Measurements from ENCODE around the gene GEMIN2.
A peak's percentile ranks its signal among the peaks of the same experiment; 100 is the strongest.
"Not testable (repeated sequence)": the region's sequence is repeated elsewhere in the genome, so short reads cannot be mapped to it uniquely, and the experiment has no call there.

Gene GEMIN2

GRCh38 chr14:39114073-39114838 lies at the start of gene GEMIN2:
Gene GEMIN2, plus strand, starts transcription at chr14:39114323. Its CDS starts 16 bp downstream, at chr14:39114339.
- DNase-seq: peak; percentile 95 to 97

- not testable (repeated sequence) for DNase-seq
Measured at GRCh38 chr14:39069169-39069805, 44.8 kb upstream of the GEMIN2 start.

- no peak for DNase-seq
Measured at GRCh38 chr14:39069923-39070322, 44.2 kb upstream of the GEMIN2 start.

- DNase-seq: no peak
Measured at GRCh38 chr14:39071096-39071495, 43.0 kb upstream of the GEMIN2 start.

GRCh38 chr14:39080886-39081285 lies 33.2 kb upstream of the GEMIN2 start:
- no peak for DNase-seq

DNA sequence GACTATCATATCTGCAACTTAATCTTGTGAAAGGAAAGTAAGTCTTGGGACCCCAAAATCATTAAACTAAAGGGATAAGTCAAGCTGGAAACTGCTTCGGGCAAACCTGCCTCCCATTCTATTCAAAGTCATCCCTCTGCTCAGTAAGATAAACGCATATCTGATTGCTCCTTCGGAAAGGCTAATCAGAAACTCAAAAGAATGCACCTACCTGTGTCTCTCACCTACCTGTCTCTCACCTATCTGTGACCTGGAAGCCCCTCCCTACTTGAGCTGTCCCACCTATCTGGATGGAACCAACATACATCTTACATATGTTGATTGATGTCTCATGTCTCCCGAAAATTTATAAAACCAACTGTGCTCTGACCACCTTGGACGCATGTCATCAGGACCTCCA lies 31.0 kb upstream of the GEMIN2 start:
- no peak for DNase-seq

DNA sequence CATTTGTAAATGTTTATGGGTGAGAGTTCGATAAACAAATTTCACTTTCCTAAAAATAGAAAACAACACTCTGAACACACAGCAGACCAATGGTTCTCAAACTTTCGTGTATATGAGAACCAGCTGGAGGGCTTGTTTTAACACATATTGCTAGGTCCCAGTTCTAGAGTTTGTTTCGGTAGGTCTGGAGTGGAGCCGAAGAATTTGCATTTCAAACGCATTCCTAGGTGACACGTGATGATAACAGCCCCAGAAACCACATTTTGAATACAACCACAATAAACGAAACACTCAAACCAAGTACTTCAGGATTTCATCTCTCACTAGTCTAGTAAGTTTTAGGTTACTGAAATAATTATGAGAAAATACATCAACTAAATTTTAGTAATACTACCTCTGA lies 28.2 kb upstream of the GEMIN2 start:
- DNase-seq: no peak

DNA sequence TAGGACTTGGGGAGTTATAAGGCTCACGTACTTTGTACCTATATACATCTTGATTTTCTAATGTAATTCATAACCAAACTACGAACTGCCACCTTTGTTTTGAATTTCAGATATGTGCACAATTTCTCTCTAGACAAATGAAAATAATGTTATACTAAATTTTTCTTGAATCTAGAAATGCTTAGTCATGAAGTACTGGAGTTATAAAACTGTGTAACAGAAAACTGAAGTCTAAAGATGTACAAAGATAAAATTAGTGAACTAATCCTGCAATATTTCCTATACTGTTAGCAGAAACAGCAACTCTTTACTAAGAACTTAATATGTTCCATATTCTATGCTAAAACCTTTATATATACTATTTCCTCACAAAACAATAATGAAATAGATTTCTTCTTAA lies 26.6 kb upstream of the GEMIN2 start:
- DNase-seq: no peak

DNA sequence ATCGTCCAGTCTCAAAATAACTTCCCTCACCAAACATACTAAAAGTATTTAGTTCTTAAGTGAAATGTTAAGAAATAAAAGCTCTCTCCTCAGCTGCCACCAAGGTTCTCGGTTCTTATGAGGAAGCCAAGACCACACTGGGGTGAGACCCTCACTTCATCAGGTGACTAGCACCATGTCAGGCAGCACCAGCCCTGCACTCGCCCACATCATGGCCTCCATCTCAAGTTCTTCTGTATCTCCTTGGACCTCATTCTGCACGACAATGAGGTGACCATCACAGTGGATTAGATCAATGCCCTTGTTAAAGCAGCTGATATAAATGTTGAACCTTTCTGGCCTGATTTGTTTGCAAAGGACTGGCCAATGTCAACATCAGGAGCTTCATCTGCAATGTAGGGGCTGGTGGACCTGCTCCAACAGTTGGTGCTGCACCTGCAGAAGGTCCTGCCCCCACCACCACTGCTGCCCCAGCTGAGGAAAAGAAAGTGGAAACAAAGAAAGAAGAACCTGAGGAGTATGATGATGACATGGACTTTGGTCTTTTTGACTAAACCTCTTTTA lies 23.5 kb upstream of the GEMIN2 start:
- no peak for DNase-seq

DNA sequence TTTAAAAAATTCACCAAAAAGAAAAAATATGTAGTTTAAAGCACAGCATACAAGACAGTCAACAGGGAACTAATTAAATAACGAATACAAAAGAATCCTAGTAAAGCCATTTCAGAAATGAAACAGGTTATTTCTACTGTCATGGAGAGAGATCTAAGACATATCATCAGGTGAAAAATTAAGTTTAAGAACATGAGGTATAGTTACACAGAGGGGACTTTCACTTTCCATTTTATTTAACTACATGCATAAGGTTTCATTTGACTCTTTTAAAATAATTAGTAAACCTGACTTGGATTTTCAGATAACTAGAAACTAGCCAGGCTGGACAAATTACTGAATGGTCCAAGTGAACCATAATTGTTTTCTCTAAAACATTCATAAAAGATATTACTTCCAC lies 22.4 kb upstream of the GEMIN2 start:
- DNase-seq: no peak

- DNase-seq: no peak
Measured at GRCh38 chr14:39094515-39094914, 19.6 kb upstream of the GEMIN2 start.

- peak in 1 of 2 donors; percentile 26 for DNase-seq
Measured at GRCh38 chr14:39097159-39097558, 17.0 kb upstream of the GEMIN2 start.

DNA sequence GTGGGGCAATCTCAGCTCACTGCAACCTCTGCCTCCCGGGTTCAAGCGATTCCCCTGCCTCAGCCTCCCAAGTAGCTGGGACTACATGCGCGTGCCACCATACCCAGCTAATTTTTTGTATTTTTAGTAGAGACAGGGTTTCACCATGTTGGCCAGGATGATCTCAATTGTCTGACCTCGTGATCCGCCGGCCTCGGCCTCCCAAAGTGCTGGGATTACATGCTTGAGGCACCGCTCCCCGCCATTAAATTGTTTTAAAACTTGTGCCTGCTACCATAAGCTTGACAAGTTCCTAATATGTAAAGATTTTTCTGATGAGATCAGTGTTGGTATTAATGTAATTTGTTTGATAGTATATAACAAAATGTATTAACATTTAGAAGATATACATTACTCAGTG lies 14.9 kb upstream of the GEMIN2 start:
- DNase-seq: not testable (repeated sequence)

- DNase-seq: no peak
Measured at GRCh38 chr14:39099748-39100147, 14.4 kb upstream of the GEMIN2 start.

- DNase-seq: peak in 1 of 2 donors; percentile 27
Measured at GRCh38 chr14:39102265-39102968, 11.7 kb upstream of the GEMIN2 start.

DNA sequence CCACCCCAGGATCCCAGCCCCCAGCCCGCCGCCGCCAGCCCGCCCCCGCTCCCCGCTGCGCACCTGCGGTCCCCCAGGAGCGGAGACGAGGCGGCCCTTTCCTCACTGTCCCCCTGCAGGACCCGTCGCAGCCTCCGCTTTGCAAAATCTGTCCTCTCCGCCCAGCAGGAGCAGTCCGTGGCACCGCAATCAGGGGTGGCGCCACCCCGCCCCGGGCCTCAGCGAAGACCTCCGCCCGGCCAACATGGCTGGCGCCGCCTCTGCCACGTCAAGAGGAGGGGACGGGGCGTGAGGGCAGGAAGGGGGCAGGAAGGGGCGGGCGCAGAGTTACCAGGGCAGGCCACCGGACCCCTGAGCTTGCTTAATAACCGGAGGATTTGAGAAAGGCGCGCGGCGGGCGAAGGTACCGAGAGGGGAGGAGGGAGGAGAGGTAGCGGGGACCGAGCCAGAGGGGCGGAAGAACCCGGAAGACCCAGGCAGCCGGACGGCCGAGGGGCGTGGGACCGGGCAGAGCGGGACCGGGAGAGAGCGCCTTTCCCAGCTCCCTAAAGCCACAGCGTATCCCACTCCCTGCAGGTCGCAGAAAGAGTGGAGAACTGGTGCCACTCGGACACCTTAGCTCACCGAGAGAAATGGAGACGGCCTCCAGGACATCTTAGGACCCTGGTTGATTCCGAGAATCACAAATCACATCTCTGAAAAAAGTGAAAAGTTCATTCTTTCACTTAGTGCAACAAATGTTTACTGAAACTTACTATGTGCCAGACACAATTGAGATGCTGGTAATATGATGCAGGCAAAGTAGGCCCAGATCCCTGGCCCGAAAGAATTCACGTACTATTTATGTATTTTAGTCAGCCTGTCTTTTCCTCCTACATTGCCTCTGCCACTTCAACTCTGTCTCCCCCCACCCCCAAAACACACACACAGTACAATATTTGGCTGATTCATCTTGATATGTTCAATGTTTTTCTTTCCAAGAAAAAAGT lies 10.9 kb upstream of the GEMIN2 start, which contains the start of gene SEC23A:
TSS of gene SEC23A (minus strand) at position 267 of the 989 bp plus-strand sequence. CDS start 7,117 bp downstream, outside the sequence.
- DNase-seq: peak; percentile 85 to 91

- not testable (repeated sequence) for DNase-seq
Measured at GRCh38 chr14:39104078-39104801, 9.9 kb upstream of the GEMIN2 start.

GRCh38 chr14:39107591-39107996 lies 6.5 kb upstream of the GEMIN2 start:
- DNase-seq: peak in 1 of 2 donors; percentile 52

DNA sequence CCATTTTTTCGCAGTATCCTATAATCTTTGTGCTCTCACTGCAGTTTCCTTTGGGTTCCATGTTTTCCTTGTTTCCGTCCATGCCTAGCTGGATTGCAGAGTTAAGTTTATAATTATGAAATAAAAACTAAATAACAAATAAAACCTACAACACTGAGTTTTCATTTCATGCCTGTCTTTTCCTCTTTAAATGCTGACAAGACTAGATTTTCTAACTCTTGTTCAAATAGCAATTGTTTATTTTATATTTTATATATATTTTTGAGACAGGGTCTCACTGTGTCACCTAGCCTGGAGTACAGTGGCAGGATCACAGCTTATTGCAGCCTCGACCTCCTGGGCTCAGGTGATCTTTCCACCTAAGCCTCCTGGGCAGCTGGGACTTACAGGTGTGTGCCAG lies 5.3 kb upstream of the GEMIN2 start:
- DNase-seq: no peak

- no peak for DNase-seq
Measured at GRCh38 chr14:39109893-39110715, 4.0 kb upstream of the GEMIN2 start.

Data from CD4-positive, alpha-beta T cell treated with Interferon alpha-2 for 1 hour (primary cell).